Measurements from ENCODE around the gene KRI1.
A peak's percentile ranks its signal among the peaks of the same experiment; 100 is the strongest.

The KRI1 gene

GRCh38 chr19:10508036-10508435, 57.8 kb downstream of the KRI1 start:
- DNase-seq (ENCODE audit: low read depth, low spot score): no peak
- H3K4me3 ChIP-seq (ENCODE audit: insufficient read length, low read depth): no peak overlapping the region
- H3K9ac ChIP-seq (ENCODE audit: insufficient read length, low read depth): no peak overlapping the region
- TF ChIP-seq SUZ12 (IDR thresholded peaks at IDR 0.05; ENCODE audit: extremely low read depth, insufficient read depth, insufficient read length) (no peak), YY1 (IDR thresholded peaks at IDR 0.05; ENCODE audit: insufficient read depth, insufficient read length) (no peak)
- no peaks in the 10 kb centered on the region for H3K9me3 ChIP-seq (ENCODE audit: insufficient read depth, low read length)
- peaks cover under 1% of the 10 kb centered on the region for H3K27me3 ChIP-seq (ENCODE audit: insufficient read depth, insufficient read length)
- no peaks in the 10 kb centered on the region for H3K4me1 ChIP-seq (ENCODE audit: insufficient read depth, insufficient read length)
- H3K36me3 ChIP-seq (ENCODE audit: insufficient read depth, insufficient read length, low read length): no peaks in the 10 kb centered on the region

- no peak overlapping the region for H3K9ac ChIP-seq (ENCODE audit: insufficient read length, low read depth)
- TF ChIP-seq SUZ12 (IDR thresholded peaks at IDR 0.05; ENCODE audit: extremely low read depth, insufficient read depth, insufficient read length): no peak
- TF ChIP-seq ZNF274 (IDR thresholded peaks at IDR 0.05; ENCODE audit: low read depth, low read length): no peak
- no peak for TF ChIP-seq YY1 (IDR thresholded peaks at IDR 0.05; ENCODE audit: insufficient read depth, insufficient read length)
- H3K9me3 ChIP-seq (ENCODE audit: insufficient read depth, low read length): no peaks in the 10 kb centered on the region
- H3K27me3 ChIP-seq (ENCODE audit: insufficient read depth, insufficient read length): no peaks in the 10 kb centered on the region
- no peaks in the 10 kb centered on the region for H3K4me1 ChIP-seq (ENCODE audit: insufficient read depth, insufficient read length)
- H3K36me3 ChIP-seq (ENCODE audit: insufficient read depth, insufficient read length, low read length): peaks cover 4% of the 10 kb centered on the region
- DNase-seq (ENCODE audit: low read depth, low spot score): peak; percentile 78
- no peak overlapping the region for H3K4me3 ChIP-seq (ENCODE audit: insufficient read length, low read depth)
Measured at GRCh38 chr19:10505583-10506229, 60.1 kb downstream of the KRI1 start.
